IPS-11a (cell line): ENCODE data around the gene RSBN1.

Experiments
- H3K4me3 ChIP-seq: one replicate; pipeline ENCODE4 v1.5.1; 2013; ENCODE audit warnings: low read depth, low read length, control low read depth

Gene RSBN1

DNA sequence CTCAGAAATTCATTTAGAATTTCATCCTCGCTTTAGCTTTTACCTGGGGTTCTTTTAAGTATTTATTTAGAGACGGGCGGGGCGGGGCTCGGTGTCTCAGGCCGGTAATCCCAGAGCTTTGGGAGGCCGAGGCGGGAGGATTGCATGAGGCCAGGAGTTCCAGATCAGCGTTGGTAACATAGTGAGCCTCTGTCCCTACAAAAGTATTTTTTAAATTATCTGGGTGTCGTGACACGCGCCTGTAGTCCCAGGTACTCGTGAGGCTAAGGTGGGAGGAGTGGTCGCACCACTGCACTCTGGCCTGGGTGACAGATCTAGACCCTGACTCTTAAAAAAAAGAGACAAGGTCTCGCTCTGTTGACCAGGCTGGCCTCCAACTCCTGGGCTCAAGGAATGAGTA lies 942 bp upstream of the RSBN1 start:
- H3K4me3 ChIP-seq, result no peak overlapping the region

DNA sequence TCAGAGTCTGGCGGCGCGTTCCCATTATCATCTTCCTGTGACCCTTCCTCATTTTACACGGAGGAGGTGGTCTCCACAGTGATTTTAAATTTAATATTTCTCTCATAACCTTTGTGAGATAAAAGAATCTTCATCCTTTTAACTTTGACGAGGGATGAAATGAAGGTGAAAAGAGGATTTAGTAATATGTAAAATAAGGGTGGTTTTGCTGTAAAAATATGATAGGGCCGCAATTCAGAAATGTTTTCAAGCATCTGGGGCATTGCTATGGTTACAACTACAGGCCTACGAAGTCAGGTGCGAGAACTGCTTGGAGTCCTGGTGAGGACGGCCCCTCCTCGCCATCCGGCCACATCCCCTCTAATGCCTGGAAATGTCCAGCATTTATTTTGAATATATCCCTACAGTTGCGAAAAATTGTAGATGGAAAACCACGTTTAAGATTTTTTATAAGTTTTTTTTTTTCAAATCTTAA lies 422 bp upstream of the RSBN1 start:
- peak overlapping the region; percentile 38 for H3K4me3 ChIP-seq

DNA sequence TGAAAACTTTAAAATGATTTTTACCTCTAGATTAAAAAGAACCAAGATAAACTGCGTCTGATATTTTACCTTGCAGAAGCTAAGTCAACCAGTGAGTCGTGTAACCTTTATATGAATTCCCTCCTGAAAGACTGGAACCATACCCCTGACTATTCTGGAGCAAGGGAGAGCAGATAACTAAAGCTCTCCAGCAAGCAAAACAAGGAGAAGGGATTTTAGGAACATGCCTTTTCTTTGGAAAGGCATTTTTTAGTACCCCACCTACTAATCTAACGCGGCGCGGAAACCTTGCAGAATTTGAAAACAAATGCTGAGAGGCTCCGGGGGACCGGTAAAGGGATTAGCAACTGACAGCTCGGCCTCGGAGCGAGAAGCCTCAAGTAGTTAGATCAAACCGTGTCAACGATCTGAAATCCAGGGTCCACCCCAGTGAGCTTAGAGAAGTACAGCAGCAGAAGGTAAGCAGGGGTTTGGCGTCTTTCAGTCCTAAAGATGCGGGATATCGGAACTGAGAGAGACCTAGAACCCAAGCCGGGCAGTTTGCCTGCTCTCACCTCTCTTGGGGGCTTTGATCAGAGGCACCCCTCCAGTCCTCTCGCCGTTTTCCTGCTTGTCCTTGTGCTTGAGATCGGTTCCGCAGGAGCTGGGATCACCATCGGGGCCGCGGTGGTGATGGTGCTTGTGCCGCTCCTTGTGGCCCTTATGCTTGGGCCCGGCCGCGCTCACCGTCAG lies 954 bp downstream of the RSBN1 start:
- peak overlapping the region; percentile 92 for H3K4me3 ChIP-seq

DNA sequence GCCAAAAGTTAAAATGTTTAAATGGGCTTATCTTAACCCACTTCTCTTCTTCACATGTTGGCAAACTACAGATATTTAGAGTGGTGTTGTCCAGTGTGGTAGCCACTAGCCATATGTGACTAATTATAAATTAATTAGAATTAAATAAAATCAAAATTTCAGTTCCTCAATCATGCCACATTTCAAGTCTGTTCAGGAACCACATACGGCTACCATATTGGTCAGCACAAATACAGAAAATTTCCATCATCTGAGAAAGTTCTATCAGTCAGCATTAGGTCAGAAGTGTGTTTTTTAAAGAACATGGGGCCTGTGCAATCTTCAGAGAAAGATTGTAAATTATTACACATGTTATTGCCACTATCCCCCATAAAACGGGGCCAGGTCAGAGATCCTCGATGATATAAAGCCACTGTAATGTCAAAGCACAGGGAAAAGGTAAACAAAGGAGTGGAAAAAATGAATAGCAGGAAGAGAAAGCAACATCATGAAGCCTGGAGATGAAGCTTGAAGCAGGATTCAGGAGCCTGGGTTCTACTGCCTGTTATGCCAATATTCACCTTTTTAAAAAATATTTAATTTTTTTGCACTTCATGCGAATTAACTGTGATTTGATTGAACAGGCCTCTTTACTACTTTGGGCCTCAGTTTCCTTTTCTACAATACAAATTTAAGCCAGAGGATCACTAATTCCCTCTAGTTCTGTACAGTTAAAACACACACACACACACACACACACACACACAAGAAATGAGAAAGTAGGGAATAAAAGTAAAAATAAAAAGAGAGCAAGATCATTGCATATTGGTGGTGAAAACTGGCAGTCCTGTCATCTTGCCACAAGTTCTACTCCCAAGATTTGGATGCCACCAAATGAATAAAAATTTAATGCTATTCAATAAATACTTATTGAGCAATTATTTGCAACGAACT lies 2.3 kb downstream of the RSBN1 start:
- no peak overlapping the region for H3K4me3 ChIP-seq

DNA sequence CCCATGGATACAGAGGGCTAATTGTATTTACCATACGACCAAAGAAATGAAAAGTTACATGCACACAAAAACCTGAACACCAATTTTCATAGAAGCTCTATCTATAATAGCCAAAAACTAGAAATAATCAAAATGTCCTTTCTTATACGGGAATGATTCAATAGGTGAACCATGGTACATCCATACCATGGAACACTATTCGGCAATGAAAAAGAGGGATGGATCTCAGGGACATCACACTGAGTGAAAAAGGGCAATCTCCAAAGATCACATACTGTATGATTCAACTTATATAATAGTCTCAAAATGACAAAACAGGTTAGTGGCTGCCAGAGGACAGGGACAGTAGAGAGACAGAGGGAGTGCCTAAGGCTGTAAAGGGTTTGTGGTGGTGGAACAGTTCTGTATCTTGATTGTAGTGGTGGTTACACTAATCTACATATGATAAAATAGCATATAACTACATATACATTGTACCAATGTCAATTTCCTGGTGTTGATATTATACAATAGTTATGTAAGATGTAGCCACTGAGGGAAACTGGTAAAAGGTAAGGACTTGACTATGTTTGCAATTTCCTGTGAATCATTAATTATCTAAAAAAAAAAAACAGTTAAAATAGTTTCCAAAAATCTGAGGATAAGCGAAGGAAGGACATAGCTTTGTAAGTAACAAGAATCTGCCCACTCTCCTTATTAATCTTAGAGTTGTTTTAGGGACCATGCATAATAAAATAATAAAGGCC lies 3.7 kb downstream of the RSBN1 start:
- no peak overlapping the region for H3K4me3 ChIP-seq

DNA sequence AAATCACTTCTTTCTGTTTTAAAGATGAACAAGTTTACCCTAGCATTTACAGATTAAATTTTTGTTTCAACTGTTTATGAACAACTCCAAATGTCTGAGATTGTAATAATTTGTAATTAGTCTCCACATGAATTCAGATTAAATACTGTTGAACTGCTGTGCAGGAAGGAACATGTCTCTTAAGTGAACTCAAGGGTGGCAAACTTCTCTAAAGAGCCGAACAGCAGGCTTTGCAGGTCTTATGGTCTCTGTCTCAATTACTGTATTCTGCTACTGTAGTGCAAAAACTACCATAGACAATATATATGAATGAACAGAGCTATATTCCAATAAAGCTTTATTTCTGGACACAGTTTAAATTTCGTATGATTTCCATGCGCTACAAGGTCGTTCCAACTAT lies 6.6 kb downstream of the RSBN1 start:
- no peak overlapping the region for H3K4me3 ChIP-seq

DNA sequence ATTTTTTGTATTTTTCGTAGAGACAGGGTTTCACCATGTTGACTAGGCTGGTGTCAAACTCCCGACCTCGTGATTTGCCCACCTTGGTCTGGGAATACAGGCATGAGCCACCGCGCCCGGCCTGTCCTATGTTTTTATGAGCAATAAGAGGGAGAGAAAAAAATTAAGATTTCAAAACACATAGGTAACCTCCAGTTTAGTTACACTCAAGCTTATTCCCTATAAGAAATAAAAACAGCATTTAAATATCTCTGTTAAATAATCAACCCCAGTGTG lies 7.1 kb downstream of the RSBN1 start:
- no peak overlapping the region for H3K4me3 ChIP-seq

DNA sequence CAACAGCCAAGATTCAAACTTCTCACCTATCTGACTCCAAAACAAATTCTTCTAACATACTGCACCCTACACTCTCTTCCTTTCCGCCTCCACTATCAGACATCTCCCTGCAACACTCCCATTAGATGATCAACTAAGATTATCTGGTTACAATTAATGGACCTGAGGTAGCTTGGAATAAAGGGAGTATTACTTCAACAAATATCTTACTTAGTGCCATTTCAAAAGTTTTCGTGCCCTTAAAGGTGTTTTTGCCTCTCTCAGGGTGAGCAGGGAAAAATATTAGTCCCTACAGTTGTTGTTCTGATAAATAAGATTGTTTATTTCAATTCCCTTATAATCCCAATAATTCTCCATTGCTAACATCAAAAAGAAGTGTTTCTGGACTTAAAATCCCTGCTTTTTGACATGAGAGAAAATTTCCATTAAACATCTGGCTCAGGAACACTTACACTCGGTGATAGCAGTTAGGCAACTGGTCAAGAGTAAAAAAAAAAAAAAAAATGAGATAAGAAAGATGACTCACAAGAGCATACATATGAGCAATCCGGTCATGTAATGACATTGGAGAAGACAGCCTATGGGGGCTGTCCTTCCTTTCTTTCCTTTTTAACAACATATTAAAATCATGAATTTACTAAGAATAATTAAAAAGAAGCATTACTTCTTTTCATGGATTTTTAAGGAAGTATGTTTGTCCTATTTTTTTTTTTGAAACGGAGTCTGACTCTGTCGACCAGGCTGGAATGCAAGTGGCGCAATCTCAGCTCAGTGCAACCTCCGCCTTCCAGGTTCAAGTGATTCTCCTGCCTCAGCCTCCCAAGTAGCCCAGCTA lies 7.6 kb downstream of the RSBN1 start:
- no peak overlapping the region for H3K4me3 ChIP-seq

DNA sequence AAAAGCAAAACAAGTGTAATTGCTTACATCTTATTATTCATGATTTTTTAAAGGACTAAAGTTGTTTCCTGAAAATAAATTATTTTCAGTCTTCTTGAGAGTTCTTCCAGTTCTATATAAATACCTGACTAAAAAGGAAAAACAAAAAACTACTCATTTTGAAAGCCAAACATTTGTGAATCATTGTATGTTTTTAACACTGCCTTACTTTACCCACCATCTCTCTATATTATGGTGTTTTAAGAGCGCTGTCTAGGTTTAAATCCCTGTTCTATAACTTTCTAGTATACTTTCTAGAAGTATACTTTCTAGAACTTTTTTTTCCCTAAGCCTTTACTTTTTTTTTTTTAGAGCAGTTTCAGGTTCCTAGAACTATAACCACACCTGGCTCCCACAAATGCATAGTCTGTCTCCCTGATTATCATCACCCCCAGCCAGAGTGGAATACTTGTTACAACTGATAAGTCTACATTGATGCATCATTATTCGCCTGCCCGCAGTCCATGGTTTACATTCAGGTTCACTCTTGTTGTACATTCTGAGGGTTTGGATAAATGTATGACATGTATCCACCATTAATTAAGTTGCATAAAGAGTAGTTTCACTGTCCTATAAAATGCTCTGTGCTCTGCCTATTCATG lies 9.8 kb downstream of the RSBN1 start:
- H3K4me3 ChIP-seq, result no peak overlapping the region

DNA sequence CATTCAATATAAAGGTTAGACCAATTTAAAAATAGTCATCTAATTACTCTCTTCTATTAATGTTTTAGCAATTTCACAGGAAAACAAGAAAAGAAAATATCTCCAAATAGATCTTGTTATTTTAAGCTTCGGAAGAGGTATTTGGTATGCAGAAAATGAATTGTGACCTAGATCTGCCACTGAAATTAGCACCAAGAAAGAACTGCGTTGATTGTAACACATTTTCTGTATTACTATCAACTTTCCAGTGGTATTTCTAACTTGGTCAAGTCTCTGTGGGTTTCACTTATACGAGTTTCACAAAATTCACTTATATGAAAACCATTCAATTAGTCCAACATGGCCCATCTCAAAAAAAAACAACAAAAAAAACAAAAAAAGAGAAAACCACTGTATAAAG lies 11.8 kb downstream of the RSBN1 start:
- no peak overlapping the region for H3K4me3 ChIP-seq

DNA sequence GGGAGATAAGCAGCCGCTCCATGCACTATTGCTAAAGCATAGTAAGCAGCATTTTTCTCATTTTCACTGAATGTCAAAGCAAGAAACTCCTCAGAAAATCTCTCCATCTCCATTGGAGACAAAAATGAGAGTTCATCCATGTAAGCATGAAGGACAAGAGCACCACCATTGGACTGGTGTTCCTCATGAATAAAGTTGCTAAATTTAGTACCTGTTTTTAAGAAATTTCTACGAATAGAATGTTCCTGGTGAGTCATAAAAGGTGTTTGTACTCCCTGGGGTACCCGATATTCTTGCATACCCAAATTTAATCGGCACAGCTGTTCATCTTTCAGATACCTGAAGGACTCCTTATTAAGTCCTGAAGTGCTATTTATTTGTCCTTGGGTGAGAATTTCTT lies 14.8 kb downstream of the RSBN1 start:
- no peak overlapping the region for H3K4me3 ChIP-seq

DNA sequence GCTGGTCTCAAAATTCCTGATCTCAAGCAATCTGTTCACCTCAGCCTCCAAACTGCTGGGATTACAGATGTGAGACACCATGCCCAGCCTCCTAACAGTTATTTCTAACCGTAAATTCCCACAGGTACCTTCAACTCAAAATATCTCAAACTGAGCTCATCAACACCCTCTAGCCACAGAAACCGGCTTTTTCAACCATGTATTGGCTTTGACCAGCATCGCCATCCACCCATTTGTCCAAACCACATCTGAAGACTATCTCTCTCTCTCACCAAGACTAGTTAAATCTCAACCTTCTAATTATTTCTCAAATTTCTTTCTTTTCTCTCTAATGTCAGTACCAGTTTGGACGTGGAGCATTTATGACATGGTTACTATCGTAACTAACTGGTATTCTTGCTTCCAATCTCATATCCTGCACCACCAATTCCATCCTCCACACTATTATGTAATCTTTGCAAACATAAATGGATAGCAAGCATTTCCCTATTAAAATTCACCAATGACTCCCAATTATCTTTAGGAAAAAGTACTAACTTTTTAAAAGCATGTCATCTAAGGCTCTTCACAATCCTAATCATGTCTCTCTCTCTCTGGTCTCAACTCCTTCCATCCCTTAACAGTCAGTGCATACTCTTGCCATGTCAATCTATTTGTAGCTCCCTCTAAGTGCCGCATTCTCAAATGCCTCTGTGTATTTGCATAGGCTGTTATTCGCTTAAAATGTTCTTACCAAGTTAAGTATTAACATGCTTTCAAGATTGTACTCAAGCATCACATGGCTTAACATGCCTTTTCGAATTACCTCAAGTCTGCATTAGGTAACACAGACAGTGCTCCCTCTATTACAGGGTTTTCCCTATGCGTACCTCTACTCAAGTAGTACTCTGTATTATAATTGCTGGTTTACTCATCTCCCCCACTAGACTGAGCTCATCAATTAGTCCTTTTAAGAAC lies 18.1 kb downstream of the RSBN1 start:
- no peak overlapping the region for H3K4me3 ChIP-seq

DNA sequence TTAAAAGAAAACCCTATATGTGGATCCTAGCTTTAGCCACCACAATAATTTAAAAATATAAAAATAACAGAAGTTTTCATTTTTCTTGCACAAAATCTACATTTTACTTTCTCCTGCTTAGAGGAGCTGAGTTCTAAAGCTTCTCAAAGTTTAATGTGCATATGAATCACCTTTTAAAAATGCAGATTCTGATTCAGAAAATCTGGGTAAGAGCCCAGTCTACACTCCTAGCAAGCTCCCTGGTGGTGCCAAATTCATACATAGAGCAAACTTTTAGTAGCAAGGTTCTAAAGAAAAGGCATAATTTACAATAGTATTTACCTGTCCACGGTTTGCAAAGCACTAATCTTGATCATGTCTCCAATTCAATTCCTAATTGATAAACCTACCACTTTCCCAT lies 19.3 kb downstream of the RSBN1 start:
- no peak overlapping the region for H3K4me3 ChIP-seq

DNA sequence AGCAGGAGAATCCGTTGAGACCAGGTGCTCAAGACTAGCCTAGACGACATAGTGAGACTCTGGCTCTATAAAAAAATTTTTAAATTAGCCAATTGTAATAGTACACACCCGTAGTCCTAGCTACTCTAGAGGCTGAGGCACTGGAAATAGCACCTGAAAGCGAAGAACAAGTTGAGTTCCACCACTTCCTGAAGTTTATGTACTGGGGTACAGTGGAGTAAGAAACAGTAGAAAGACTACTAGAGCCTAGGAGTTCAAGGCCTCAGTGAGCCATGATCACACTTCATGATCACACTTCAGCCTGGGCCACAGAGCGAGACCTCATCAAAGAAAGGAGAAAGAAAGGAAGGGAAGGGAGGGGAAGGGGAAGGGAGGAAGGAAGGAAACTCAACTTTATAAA lies 19.8 kb downstream of the RSBN1 start:
- H3K4me3 ChIP-seq, result no peak overlapping the region

DNA sequence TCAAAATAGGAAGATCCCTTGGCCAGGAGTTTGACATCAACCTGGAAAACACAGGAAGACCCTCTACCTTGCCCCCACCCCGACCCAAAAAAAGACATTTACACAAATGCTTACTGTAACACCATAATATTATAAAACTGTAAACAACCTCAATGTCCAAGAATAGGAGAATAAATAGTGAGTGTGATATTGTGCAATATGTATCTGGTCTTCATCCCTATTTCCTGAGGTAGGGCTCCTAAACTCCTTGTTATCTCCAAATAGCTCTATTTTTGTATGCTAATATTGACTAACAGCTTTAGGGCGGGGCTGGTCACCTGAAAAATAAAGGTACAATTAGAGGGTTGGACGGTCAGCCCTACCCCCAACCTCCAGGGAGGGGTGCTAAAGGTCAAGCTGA lies 23.5 kb downstream of the RSBN1 start:
- no peak overlapping the region for H3K4me3 ChIP-seq

DNA sequence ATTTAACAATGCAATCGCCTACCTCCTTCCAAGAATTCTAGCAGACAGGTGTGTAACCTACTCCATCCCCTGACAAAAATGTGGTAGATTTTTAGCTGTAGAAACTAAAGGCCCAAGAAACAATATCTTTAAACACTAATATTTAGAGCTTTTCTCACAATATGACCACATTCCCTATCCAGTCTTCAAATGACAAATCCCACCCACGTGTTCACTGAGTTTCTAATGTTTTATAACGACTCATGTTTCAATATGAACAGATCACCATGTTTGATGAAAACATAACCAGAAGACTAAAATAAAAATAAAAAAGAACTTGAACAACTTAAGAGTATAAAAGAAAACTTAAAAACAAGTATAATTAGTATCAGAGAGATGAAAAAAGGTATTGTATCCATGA lies 24.6 kb downstream of the RSBN1 start:
- H3K4me3 ChIP-seq, result no peak overlapping the region

DNA sequence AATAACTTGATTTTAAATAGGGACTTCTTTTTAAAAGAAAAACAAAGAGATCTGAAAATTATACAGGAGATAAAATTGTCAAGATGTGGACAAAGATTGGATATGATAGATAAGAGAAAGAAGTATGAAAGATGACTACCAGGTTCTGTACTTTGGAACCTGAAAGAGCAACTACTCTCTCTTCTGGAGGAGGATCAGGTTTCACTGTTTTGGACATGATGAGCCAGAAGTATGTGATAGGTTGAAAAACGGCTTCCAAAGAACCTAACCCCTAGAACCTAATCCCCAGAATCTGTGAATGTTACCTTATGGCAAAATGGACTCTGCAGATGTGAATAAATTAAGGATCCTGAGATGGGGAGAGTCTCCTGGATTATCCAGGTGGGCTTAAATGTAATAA lies 26.2 kb downstream of the RSBN1 start:
- no peak overlapping the region for H3K4me3 ChIP-seq

DNA sequence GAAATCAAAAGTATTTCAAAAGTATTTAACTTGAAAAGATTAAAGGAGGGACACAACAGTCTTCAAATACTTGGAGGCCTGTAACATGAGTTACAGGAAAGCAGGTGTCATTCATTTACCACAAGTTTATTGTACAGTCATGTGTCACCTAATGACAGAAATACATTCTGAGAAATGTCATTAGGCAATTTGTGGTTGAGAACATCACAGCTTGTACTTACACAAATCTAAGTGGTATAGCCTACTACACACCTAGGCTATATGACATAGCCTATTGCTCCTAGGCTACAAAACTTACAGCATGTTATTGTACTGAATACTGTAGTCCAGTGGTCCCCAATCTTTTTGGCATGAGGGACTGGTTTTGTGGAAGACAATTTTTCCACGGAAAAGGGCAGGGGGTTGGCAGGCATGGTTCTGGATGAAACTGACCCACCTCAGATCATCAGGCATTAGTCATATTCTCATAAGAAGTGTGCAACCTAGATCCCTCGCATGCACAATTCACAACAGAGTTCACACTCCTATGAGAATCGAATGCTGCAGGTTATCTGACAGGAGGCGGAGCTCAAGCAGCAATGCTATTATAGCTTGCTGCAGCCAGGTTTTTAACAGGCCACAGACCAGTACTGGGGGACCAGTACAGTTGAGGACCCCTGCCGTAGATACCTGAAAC lies 28.0 kb downstream of the RSBN1 start:
- no peak overlapping the region for H3K4me3 ChIP-seq
